ENCODE data around the gene FAM156A. TPM values are rescaled to one million over a fixed set of nuclear protein-coding genes. Genes with fewer than 3 reads are reported as not detected.
"Not testable (repeated sequence)": the region's sequence is repeated elsewhere in the genome, so short reads cannot be mapped to it uniquely, and the experiment has no call there.

The FAM156A gene
- total RNA-seq, 1 donor from 2014 or later, result 21.6 TPM

DNA sequence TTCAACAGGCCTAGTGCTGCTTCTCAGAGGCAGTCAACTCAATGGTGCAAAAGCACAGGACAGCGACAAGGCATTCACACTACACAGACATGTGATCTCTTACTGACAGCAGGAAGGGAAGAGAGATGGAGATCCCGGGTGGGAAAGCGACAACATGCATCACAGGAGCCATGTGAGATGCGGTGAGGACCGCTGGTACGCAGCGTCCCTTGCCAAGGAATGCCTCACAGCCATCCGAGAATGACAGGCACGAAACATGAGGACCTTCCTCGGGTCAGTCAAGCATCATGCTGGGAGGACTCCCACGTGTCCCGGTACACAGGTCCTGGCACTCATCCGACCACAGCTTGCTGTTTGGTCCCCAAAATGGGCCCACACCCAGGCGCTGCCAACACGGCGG lies 10.8 kb downstream of the FAM156A start:
- H3K9me3 Mint-ChIP-seq; H3K27me3 Mint-ChIP-seq; ATAC-seq (ENCODE audit: low read depth); H3K4me1 Mint-ChIP-seq; CTCF ChIA-PET; H3K4me3 Mint-ChIP-seq; POLR2A ChIA-PET; H3K36me3 Mint-ChIP-seq (ENCODE audit: low read depth); H3K27ac Mint-ChIP-seq; DNase-seq; intact Hi-C loops (cut with micrococcal nuclease): not testable (repeated sequence)

DNA sequence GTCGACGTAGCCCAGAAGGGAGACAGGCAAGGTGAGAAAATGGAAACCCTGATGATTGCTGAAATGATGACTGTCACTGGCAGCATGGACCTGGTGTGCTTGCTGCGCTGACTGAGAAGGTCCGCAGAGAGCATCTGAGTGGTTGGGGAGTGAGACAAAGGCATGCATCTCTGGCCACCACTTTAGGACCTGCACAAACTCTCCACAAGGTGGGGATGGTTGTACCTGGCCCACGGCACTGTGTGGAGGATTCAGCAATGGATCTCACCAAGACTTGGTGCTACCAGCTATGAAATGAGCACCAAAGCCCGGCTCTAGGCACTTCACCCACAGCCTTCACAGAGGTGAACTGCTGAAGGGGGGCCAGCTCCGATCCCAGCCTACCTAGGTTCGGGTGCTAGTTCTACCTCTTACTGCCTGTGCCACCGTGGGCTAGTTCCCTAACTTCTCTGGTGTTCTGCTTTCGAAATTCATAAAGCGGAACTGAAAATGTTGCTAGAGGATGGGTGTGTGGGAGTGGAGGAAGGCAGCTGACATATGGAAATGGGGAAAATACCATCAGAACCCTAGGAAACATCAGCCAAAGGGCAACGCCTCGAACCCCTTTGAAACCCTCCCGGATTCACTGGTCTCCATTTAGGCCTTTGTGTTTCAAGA lies 12.4 kb downstream of the FAM156A start:
- POLR2A ChIA-PET; H3K27ac Mint-ChIP-seq; H3K27me3 Mint-ChIP-seq; H3K9me3 Mint-ChIP-seq; H3K36me3 Mint-ChIP-seq (ENCODE audit: low read depth); H3K4me3 Mint-ChIP-seq; H3K4me1 Mint-ChIP-seq; intact Hi-C loops (cut with micrococcal nuclease); ATAC-seq (ENCODE audit: low read depth); CTCF ChIA-PET; DNase-seq: not testable (repeated sequence)

DNA sequence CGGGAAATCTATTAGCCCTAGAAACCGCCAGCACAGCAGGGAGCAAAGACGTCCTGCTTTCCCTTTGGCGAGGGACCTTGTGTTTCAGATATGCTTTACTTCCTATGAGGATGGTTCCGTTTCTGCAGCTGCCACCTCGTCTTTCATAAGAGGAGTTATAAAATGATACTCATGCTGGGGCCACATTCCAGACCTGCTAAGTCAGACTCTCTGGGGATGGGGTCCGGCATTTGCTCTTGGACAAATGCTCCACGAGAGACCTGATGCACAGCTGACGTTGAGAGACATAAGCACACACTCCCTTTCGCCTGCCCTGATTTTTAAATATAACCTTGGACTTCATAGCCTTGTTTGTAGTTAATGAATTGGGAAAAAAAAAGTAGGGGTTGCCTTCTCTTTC lies 16.6 kb downstream of the FAM156A start:
- ATAC-seq (ENCODE audit: low read depth); POLR2A ChIA-PET; H3K4me1 Mint-ChIP-seq; H3K36me3 Mint-ChIP-seq (ENCODE audit: low read depth); H3K4me3 Mint-ChIP-seq; H3K27me3 Mint-ChIP-seq; intact Hi-C loops (cut with micrococcal nuclease); H3K9me3 Mint-ChIP-seq; CTCF ChIA-PET; DNase-seq; H3K27ac Mint-ChIP-seq: not testable (repeated sequence)

DNA sequence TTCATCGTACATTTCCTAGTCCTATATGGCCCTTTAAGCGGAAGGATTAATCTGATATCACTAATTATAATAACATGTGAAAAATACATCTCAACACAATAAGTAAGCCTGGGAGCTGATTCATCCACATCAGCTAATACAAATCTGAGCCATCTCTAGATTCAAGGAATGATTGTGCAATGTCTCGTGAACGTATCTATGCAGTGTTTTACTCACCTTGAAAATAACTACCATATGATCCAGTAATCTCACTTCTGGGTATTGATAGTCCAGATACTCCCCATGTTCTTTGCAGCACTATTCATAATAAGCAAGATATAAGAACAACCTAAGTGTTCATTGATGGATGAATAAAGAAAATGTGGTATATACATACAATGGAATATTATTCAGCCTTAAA lies 17.6 kb downstream of the FAM156A start:
- H3K27me3 Mint-ChIP-seq; POLR2A ChIA-PET; CTCF ChIA-PET; H3K4me1 Mint-ChIP-seq; intact Hi-C loops (cut with micrococcal nuclease); H3K27ac Mint-ChIP-seq; H3K9me3 Mint-ChIP-seq; ATAC-seq (ENCODE audit: low read depth); DNase-seq; H3K36me3 Mint-ChIP-seq (ENCODE audit: low read depth); H3K4me3 Mint-ChIP-seq: not testable (repeated sequence)

DNA sequence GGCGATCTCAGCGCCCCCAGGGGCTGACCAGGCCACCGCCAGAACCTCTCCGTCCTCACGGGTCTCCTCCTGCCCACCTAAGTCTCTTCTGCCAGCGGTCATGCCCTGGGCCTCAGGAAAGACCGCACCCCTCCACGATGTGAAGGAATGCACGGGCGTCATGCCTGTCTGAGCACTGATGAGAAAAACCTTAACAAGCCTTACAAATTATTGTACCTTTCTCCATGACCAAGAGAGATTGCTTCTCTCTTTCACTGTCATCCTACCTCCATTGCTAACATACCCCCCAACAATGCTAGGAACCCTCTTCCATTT lies 22.9 kb downstream of the FAM156A start:
- POLR2A ChIA-PET, result interaction anchor here (0.7 to 1.1 kb wide), 4 partner anchors 12 to 146 kb away, joined by 4 to 10 read pairs (median 6); partner anchors contain the start of gene TSPYL2

DNA sequence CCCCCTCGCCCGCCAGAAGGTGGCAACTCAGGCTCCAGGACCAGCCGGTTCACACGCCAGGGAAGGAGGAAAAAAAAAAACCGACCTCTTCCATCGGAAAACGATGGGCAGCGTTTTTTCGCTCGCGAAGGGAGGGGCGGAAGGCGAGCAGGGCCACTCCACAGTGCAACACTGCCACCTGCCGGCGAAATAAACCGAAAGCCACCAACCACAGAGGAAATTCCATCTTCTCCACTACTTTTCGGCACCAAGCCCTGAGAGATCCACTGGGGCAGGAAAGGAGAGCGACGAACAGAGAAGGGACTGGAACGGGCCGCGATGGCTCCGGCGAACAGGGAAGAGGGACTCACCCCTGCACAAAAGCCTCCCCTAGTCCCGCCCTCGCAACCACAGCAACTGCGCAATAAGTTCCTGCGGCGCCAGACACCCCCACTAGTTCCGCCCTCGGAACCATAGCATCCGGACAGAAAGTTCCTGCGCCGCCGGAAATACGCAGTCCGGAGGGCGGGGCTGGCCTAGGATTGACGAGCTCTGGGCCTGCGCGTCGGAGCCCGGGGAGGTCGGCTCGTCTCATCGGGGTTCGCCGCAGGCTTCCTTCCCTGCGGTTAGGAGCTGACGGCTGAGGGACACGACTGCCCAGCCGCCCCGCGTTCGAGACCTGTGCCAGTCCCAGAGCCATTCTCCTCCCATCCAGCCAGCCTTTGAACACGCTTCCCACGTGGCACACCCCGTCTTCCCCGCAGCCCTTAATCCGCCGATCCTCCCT lies 23.4 kb downstream of the FAM156A start:
- peak overlapping the region; percentile 99 for H3K27ac Mint-ChIP-seq
- POLR2A ChIA-PET, result interaction anchor here (0.7 to 1.1 kb wide), 4 partner anchors 12 to 147 kb away, joined by 4 to 10 read pairs (median 6); partner anchors contain the start of gene TSPYL2

More for the DNA sequence above, 22.9 kb downstream of the FAM156A start:
- intact Hi-C loops (cut with micrococcal nuclease); H3K27me3 Mint-ChIP-seq; DNase-seq; H3K9me3 Mint-ChIP-seq; CTCF ChIA-PET: not testable (repeated sequence)
- H3K36me3 Mint-ChIP-seq (ENCODE audit: low read depth), result peaks cover 11% of the 10 kb centered on the region
- peaks cover 15% of the 10 kb centered on the region for H3K4me1 Mint-ChIP-seq
- peak; percentile 8 for ATAC-seq (ENCODE audit: low read depth)
- peak overlapping the region; percentile 97 for H3K4me3 Mint-ChIP-seq
- peak overlapping the region; percentile 99 for H3K27ac Mint-ChIP-seq

DNA sequence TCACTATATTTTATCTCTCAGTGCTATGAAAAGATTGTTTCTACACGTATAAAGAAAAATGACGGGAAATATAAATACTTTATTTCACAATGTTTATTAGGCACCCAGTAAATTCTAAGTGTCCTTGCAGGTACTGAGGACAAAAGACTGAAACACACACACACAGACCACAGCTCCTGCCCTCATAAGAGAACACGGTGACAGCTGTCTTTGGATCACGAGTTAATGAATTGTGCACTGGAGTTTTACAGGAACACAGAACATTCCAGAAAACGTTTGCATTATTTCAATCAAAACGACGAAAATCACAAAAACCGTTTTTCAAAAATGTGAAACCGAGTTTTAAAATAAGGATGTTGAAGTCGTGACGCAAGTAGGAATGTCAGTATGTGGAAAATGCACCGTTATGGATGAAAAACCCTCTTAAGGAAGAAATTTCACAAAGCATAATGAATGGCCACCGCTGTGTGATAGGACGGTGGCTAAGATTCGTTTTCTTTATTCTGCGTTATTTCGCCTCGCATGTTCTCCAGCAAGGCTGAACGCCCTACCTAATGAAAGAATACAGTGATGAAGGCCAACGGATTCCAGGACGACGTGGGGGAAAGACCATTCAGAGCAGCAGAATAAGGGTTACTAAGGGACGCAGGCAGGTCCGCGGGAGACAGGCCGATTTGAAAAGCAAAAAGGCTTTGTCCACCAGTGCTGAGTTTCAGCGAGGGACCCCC lies 24.2 kb downstream of the FAM156A start:
- ATAC-seq (ENCODE audit: low read depth), result no peak
- H3K36me3 Mint-ChIP-seq (ENCODE audit: low read depth), result peaks cover 11% of the 10 kb centered on the region
- H3K27ac Mint-ChIP-seq, result peak overlapping the region; percentile 99
- H3K27me3 Mint-ChIP-seq, result no peaks in the 10 kb centered on the region
- H3K9me3 Mint-ChIP-seq, result no peaks in the 10 kb centered on the region
- H3K4me1 Mint-ChIP-seq, result peaks cover 15% of the 10 kb centered on the region
- CTCF ChIA-PET, result no interaction called here
- H3K4me3 Mint-ChIP-seq, result peak overlapping the region; percentile 97
- no peak for DNase-seq
- POLR2A ChIA-PET, result no interaction called here
- TF ChIP-seq, protein P1, sequence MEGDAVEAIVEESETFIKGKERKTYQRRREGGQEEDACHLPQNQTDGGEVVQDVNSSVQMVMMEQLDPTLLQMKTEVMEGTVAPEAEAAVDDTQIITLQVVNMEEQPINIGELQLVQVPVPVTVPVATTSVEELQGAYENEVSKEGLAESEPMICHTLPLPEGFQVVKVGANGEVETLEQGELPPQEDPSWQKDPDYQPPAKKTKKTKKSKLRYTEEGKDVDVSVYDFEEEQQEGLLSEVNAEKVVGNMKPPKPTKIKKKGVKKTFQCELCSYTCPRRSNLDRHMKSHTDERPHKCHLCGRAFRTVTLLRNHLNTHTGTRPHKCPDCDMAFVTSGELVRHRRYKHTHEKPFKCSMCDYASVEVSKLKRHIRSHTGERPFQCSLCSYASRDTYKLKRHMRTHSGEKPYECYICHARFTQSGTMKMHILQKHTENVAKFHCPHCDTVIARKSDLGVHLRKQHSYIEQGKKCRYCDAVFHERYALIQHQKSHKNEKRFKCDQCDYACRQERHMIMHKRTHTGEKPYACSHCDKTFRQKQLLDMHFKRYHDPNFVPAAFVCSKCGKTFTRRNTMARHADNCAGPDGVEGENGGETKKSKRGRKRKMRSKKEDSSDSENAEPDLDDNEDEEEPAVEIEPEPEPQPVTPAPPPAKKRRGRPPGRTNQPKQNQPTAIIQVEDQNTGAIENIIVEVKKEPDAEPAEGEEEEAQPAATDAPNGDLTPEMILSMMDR (IDR thresholded peaks at IDR 0.05), result no peak
- intact Hi-C loops (cut with micrococcal nuclease), result no loop called here

More for the DNA sequence above, 23.4 kb downstream of the FAM156A start:
- ATAC-seq (ENCODE audit: low read depth), result peak; percentile 92
- peaks cover 15% of the 10 kb centered on the region for H3K4me1 Mint-ChIP-seq
- TF ChIP-seq, protein P1 (IDR thresholded peaks at IDR 0.05), result no peak
- intact Hi-C loops (cut with micrococcal nuclease), result no loop called here
- H3K4me3 Mint-ChIP-seq, result peak overlapping the region; percentile 97
- H3K36me3 Mint-ChIP-seq (ENCODE audit: low read depth), result peaks cover 11% of the 10 kb centered on the region
- H3K27me3 Mint-ChIP-seq, result no peaks in the 10 kb centered on the region
- no peaks in the 10 kb centered on the region for H3K9me3 Mint-ChIP-seq
- peak; percentile 82 for DNase-seq
- CTCF ChIA-PET, result no interaction called here
